Uterus (tissue), 2 donors: ENCODE data around the gene G6PC2.

Experiments used
- CTCF ChIP-seq, 4 experiments: fragments of 200-600 bp in 2 of 4; fragments of 450-650 bp in 2 of 4; sonication (generic) in 2 of 4; IDR thresholded peaks; one replicate each; pipeline ENCODE4 v1.5.1; 2016 to 2019; ENCODE audit warnings: antibody characterized with exemption in 4 of 4, mild to moderate bottlenecking in 2 of 4, moderate library complexity in 1 of 4
- POLR2A ChIP-seq, 2 donors: fragments of 450-650 bp; IDR thresholded peaks; one replicate each; pipeline ENCODE4 v1.6.1; 2016; ENCODE audit warnings: antibody characterized with exemption in 2 of 2, mild to moderate bottlenecking in 1 of 2, moderate library complexity in 1 of 2

- TF ChIP-seq CTCF (IDR thresholded peaks at IDR 0.05) (peak; percentile 44 to 57 (median 53)), POLR2A (IDR thresholded peaks at IDR 0.05) (no peak)
Measured at GRCh38 chr2:168920504-168921157, 19.5 kb downstream of the G6PC2 start.
